ENCODE results near the gene ABHD15. TPM values are rescaled to one million over a fixed set of nuclear protein-coding genes. Genes with fewer than 3 reads are reported as not detected.

Gene ABHD15
- total RNA-seq, 6 experiments from 2014 or later = 7.8 to 27.1 (median 13.7) TPM

GRCh38 chr17:29612094-29612403 lies 45.2 kb upstream of the ABHD15 start:
- no peak for ATAC-seq
- peaks cover 0 to 16% of the 10 kb centered on the region in 2 donors for H3K27me3 ChIP-seq
- TF ChIP-seq POLR2A (IDR thresholded peaks at IDR 0.05) (no peak), CTCF (IDR thresholded peaks at IDR 0.05) (no peak)
- peaks cover 0 to 28% (median 12%) of the 10 kb centered on the region in 4 donors for H3K4me1 ChIP-seq
- H3K27ac ChIP-seq = no peak overlapping the region
- no peaks in the 10 kb centered on the region for H3K36me3 ChIP-seq
- H3K9me3 ChIP-seq = no peaks in the 10 kb centered on the region
- H3K4me3 ChIP-seq = no peak overlapping the region
- intact Hi-C loops (cut with DNase I) = no loop called here
- 60% methylated on average over 1 of the region's 12 CpGs for WGBS (ENCODE audit: insufficient coverage, low coverage, low lambda C conversion rate, missing lambda C conversion rate)
- no peak for DNase-seq

GRCh38 chr17:29611351-29612093 lies 44.7 kb upstream of the ABHD15 start:
- H3K27ac ChIP-seq = no peak overlapping the region
- WGBS (ENCODE audit: insufficient coverage, low coverage, low lambda C conversion rate, missing lambda C conversion rate) = 93% methylated on average over 2 of the region's 11 CpGs
- intact Hi-C loops (cut with DNase I) = no loop called here
- peak in 1 of 3 donors; percentile 40 for DNase-seq
- peaks cover 0 to 15% of the 10 kb centered on the region in 2 donors for H3K27me3 ChIP-seq
- no peaks in the 10 kb centered on the region for H3K36me3 ChIP-seq
- peaks cover 0 to 23% (median 11%) of the 10 kb centered on the region in 4 donors for H3K4me1 ChIP-seq
- TF ChIP-seq CTCF (IDR thresholded peaks at IDR 0.05) = no peak
- no peak for TF ChIP-seq POLR2A (IDR thresholded peaks at IDR 0.05)
- ATAC-seq = no peak
- no peaks in the 10 kb centered on the region for H3K9me3 ChIP-seq
- H3K4me3 ChIP-seq = no peak overlapping the region

GRCh38 chr17:29610395-29610794 lies 43.6 kb upstream of the ABHD15 start:
- no peaks in the 10 kb centered on the region for H3K9me3 ChIP-seq
- peaks cover 0 to 16% (median 4%) of the 10 kb centered on the region in 4 donors for H3K4me1 ChIP-seq
- no peaks in the 10 kb centered on the region for H3K36me3 ChIP-seq
- H3K27me3 ChIP-seq = peaks cover 0 to 9% of the 10 kb centered on the region in 2 donors
- no peak overlapping the region for H3K4me3 ChIP-seq
- no peak for TF ChIP-seq CTCF (IDR thresholded peaks at IDR 0.05)
- TF ChIP-seq POLR2A (IDR thresholded peaks at IDR 0.05) = no peak
- intact Hi-C loops (cut with DNase I) = no loop called here
- WGBS (ENCODE audit: insufficient coverage, low coverage, low lambda C conversion rate, missing lambda C conversion rate) = 70% methylated on average over 2 of the region's 3 CpGs
- ATAC-seq (no peak), DNase-seq (no peak)
- H3K27ac ChIP-seq = no peak overlapping the region

GRCh38 chr17:29608986-29609385 lies 42.1 kb upstream of the ABHD15 start:
- H3K4me1 ChIP-seq = peaks cover 0 to 11% (median 4%) of the 10 kb centered on the region in 4 donors
- H3K4me3 ChIP-seq = no peak overlapping the region
- no CpG with 5 or more reads among the region's 15 CpGs for WGBS (ENCODE audit: insufficient coverage, low coverage, low lambda C conversion rate, missing lambda C conversion rate)
- TF ChIP-seq CTCF (IDR thresholded peaks at IDR 0.05) = no peak
- no peak for TF ChIP-seq POLR2A (IDR thresholded peaks at IDR 0.05)
- ATAC-seq = no peak
- intact Hi-C loops (cut with DNase I) = no loop called here
- no peak overlapping the region for H3K27ac ChIP-seq
- H3K27me3 ChIP-seq = peaks cover 0 to under 1% of the 10 kb centered on the region in 2 donors
- H3K36me3 ChIP-seq = no peaks in the 10 kb centered on the region
- H3K9me3 ChIP-seq = no peaks in the 10 kb centered on the region
- DNase-seq = peak in 1 of 3 donors; percentile 39

All from right lobe of liver (tissue), 6 donors.